ENCODE results near the gene CAMK2B. TPM values are rescaled to one million over a fixed set of nuclear protein-coding genes. Genes with fewer than 3 reads are reported as not detected.

The CAMK2B gene
- total and polyA plus RNA-seq, 2 experiments from 2014 or later: 0.37 to 1.7 TPM

GRCh38 chr7:44313016-44313415, 12.4 kb downstream of the CAMK2B start:
- no peak for DNase-seq (ENCODE audit: low spot score)

DNA sequence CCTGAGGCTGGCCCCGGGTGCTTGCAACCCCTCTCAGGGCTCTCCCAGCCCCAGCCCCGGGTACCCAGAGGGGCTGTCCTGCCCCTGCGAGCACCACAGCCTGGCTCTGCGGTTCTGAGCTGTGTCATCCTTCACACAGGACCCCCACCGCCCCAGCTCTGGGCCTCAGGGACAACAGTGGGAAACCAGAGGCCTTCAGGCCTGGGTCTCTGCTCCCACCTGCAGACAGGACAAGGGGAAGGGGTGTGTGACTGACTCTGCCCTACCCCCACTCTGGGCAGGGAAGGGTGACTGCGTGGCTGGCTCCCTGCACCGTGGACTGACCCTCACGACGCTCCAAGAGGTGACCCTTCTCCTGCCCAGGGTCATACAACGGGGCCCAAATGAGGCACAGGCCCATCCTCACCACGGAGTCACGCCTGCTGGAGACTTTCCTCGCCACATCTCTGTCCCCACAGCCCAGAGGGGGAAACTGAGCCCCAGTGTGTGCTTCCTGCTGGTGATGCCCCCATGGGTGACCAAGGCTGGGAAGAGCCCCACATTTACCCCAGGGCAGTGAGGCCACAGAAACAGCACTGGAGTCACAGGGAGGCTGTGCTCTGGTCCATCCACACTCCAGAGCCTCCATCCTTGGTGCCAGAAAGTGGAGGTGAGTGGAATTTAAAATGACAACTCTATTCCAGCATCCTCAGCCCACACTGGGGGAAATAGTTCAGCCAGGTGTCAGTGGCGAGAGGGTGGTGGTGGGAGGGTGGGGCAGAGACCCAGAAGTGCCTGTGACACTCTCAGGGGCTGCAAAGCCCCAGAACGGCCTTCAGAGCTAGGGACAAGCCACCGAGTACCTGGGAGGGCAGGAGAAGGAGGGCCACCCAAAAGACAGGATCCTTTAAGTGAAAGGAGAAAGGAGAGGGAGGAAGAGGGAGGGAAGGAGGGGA, 13.6 kb downstream of the CAMK2B start:
- Histone ChIP-seq H3K9me2 (replicated peaks; ENCODE audit: insufficient read depth) (no peaks in the 10 kb centered on the region), H2AFZ (no peak overlapping the region), H3K27me3 (peaks cover 23% of the 10 kb centered on the region), H3K27ac (no peak overlapping the region), H3K4me1 (ENCODE audit: insufficient read depth) (peaks cover 3% of the 10 kb centered on the region), H4K20me1 (ENCODE audit: insufficient read depth, poor library complexity, severe bottlenecking) (no peaks in the 10 kb centered on the region), H3K4me3 (no peak overlapping the region), H3K4me2 (no peak overlapping the region), H3K79me2 (no peaks in the 10 kb centered on the region), H3K9me3 (ENCODE audit: low read depth) (no peaks in the 10 kb centered on the region), H3K36me3 (replicated peaks; ENCODE audit: insufficient read depth, low read depth) (no peaks in the 10 kb centered on the region)
- TF ChIP-seq EZH2phosphoT487 (IDR thresholded peaks at IDR 0.05; ENCODE audit: low read depth, severe bottlenecking, unreplicated experiment) (no peak), CTCF (IDR thresholded peaks at IDR 0.05; ENCODE audit: poor library complexity) (no peak), EZH2 (IDR thresholded peaks at IDR 0.05; ENCODE audit: borderline replicate concordance) (no peak)
- no peak for DNase-seq (ENCODE audit: low spot score)
- WGBS (ENCODE audit: low lambda C conversion rate, missing lambda C conversion rate): 87% methylated on average over 16 of the region's 16 CpGs

More at GRCh38 chr7:44313016-44313415, 12.4 kb downstream of the CAMK2B start:
- TF ChIP-seq EZH2 (IDR thresholded peaks at IDR 0.05; ENCODE audit: borderline replicate concordance) (no peak), EZH2phosphoT487 (IDR thresholded peaks at IDR 0.05; ENCODE audit: low read depth, severe bottlenecking, unreplicated experiment) (no peak), CTCF (IDR thresholded peaks at IDR 0.05; ENCODE audit: poor library complexity) (no peak)
- Histone ChIP-seq H3K27me3 (peaks cover 25% of the 10 kb centered on the region), H4K20me1 (ENCODE audit: insufficient read depth, poor library complexity, severe bottlenecking) (no peaks in the 10 kb centered on the region), H3K79me2 (no peaks in the 10 kb centered on the region), H3K27ac (no peak overlapping the region), H2AFZ (no peak overlapping the region), H3K4me1 (ENCODE audit: insufficient read depth) (peaks cover 3% of the 10 kb centered on the region), H3K36me3 (replicated peaks; ENCODE audit: insufficient read depth, low read depth) (no peaks in the 10 kb centered on the region), H3K9me2 (replicated peaks; ENCODE audit: insufficient read depth) (no peaks in the 10 kb centered on the region), H3K4me3 (no peak overlapping the region), H3K9me3 (ENCODE audit: low read depth) (no peaks in the 10 kb centered on the region), H3K4me2 (no peak overlapping the region)
- 84% methylated on average over 8 of the region's 8 CpGs for WGBS (ENCODE audit: low lambda C conversion rate, missing lambda C conversion rate)

GRCh38 chr7:44310221-44310848, 15.1 kb downstream of the CAMK2B start:
- peaks cover 13% of the 10 kb centered on the region for H3K27me3 ChIP-seq
- H3K4me1 ChIP-seq (ENCODE audit: insufficient read depth): peaks cover 3% of the 10 kb centered on the region
- H3K9me2 ChIP-seq (replicated peaks; ENCODE audit: insufficient read depth): no peaks in the 10 kb centered on the region
- H3K36me3 ChIP-seq (replicated peaks; ENCODE audit: insufficient read depth, low read depth): no peaks in the 10 kb centered on the region
- no peak overlapping the region for H3K4me3 ChIP-seq
- no peak for TF ChIP-seq CTCF (IDR thresholded peaks at IDR 0.05; ENCODE audit: poor library complexity)
- TF ChIP-seq EZH2 (IDR thresholded peaks at IDR 0.05; ENCODE audit: borderline replicate concordance): no peak
- TF ChIP-seq EZH2phosphoT487 (IDR thresholded peaks at IDR 0.05; ENCODE audit: low read depth, severe bottlenecking, unreplicated experiment): no peak
- H3K9me3 ChIP-seq (ENCODE audit: low read depth): no peaks in the 10 kb centered on the region
- H3K4me2 ChIP-seq: peak overlapping the region; percentile 86
- no peak for DNase-seq (ENCODE audit: low spot score)
- H2AFZ ChIP-seq: peak overlapping the region; percentile 80
- WGBS (ENCODE audit: low lambda C conversion rate, missing lambda C conversion rate): 92% methylated on average over 10 of the region's 10 CpGs
- no peaks in the 10 kb centered on the region for H4K20me1 ChIP-seq (ENCODE audit: insufficient read depth, poor library complexity, severe bottlenecking)
- no peaks in the 10 kb centered on the region for H3K79me2 ChIP-seq
- no peak overlapping the region for H3K27ac ChIP-seq

All from hepatocyte (in vitro differentiated cells).